HG03097 (cell line): Measurements from ENCODE around the gene SEL1L3.

Source experiments
- ATAC-seq: cut with Tn5 transposase; IDR thresholded peaks from one replicate; pipeline ENCODE4 v1.9.1; 2021; ENCODE audit not compliant: unreplicated experiment, low FRiP score

The SEL1L3 gene

DNA sequence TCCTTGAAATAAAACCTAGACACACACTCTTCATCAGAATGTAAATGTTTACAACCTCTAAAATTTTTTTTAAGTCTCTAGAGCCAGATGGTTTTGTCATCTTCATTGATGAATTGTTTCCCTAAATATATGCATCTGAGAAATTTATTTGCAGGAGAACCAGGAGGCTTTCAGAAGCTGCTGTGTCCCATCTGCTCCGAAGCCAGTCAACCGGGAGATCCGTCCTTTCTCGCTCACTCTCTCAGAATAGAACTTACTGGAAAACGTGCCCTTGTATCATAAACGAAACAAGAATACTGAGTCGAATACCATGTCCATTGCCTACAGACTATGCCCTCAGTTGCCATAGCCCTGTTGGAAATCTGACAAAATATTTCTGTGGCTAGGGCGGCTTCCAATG is 103.7 kb downstream of the SEL1L3 start:
- no peak for ATAC-seq

DNA sequence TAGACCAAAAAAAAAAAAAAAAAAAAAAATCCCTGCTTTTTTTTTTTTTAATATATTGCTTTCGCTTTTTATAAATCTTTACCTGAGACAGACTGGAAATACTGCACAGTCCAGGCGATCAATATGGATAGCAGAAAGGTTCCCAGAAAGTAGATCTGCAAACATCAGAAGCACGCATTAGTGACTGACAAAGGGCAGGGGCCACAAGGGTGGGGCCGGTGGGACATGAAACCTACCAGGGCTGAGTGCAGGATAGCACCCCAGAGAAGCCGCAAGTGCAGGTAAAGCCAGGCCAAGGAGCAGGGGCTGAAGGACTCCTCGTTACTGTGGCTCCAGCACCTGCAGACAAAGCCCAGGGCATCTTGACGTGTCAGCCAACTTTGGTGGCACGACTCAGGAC is 105.3 kb downstream of the SEL1L3 start:
- ATAC-seq: no peak

DNA sequence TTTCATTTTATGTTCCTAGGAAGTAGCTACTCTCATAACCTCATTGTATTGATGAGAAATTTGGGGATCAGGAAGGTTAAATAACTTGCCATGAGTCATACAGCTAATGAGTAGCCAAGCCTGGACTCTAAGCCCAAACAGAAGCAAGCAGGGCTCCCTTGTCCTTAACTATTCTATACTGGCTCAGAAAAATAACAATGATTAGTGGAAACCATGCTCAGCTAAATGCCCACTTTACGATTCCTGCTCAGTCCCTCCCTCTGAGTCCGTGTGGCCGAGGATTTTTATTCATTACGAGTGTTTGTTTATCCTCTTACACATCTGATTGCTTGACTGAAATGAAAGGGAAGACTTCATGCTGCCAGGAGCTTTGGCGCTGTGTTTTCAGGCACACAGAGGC is 106.3 kb downstream of the SEL1L3 start:
- ATAC-seq: no peak

DNA sequence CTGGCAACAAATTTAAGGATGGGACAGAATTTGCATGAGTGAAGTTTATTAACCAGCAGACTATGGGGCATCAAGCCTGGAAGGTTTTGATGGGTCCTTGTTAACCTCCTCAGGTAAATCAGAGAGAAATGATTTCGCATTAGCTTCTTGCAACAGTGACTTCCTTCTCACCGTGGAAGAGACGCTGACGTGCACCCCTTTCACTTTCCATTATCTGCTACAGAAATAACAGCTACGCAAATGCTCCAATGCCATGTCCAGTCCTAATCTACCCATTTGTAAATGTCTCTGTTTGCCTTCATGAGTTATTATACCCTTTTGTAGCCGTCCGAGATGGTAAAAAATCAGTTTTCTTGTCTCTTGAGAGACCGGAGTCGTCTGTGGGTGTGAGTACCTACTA is 106.9 kb downstream of the SEL1L3 start:
- no peak for ATAC-seq

DNA sequence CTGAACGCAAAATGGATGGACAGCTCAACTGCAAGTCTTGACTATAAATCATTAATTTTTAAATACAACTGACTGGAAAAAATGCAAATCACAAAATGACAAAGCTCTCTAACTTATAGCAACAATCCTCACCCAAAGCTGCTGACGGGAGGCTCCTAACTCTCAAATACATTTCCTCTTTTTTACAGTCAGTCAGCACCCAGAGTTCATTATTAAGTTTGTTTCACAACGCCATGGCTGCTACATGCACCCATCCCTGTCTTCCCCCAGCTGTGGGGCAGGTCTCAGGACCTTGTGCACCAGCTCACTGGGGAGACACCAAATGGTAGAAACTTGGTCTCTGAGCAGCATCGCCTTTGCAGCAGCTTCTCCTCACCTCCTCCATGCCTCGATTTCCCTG is 109.5 kb downstream of the SEL1L3 start:
- ATAC-seq: no peak

DNA sequence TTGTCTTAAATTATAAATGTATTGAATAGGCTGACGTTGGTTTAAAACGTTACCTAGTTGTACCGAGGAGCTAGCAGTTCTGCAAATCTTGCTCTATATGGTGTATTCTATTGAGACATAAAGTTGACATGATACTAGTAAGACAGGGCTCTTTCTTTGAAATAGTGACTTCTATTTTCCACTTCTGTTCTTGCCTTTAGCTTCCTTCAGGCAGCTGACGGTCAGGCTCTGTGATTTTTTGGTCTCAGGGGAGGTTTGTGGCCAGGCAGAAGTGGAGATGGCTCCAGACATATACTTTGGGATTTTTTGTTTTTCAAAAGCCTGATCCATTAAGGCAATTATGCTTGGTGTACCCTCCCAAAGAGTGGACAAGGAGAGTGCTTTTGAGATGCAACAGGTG is 111.9 kb downstream of the SEL1L3 start:
- ATAC-seq: no peak

DNA sequence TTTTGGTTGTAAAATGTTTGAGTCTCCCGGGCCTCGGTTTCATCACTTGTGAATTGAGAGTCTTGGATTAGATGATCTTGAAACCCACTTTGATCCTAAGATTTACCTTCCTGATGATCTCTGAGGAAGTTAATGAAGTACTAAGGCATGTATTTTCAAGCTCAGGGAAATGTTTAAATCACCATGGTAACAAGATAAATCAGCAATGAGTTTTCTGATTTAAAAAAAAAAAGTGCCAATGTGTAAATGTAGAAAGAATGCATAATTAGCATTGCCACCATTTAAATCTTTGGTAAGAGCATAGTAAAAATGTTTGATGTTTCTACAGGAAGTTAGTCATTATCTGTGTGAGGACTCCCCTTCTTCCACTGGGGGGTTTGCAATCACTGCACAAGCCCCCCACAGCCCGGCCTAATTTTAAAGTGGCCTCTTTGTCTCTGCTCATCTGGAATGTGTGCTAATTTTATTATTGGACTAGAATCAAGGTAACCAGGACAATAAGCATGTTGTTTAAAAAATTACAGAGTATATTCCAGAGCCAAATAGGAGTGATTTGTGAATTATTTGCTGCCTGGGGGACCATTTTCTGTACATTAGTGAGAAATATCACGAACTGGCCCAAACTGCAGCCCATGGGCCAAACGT is 113.5 kb downstream of the SEL1L3 start:
- ATAC-seq: no peak

DNA sequence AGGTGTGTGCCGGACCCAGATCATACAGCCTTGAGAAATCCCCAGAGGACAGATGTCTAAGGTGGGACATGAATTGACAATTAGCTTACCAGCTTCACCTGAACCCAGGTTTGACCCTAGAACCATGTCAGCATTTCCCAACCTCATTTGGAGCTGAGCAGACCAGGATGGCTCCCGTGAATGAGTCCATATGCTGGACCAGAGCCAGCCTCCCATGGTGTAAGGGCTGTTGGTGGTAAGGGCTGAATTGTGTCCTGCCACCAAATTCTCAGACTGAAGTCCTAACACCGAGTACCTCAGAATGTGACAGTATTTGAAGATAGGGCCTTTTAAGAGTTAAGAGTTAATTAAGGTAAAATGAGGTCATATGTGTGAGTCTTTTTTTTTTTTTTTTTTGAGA is 118.8 kb downstream of the SEL1L3 start:
- ATAC-seq: no peak

DNA sequence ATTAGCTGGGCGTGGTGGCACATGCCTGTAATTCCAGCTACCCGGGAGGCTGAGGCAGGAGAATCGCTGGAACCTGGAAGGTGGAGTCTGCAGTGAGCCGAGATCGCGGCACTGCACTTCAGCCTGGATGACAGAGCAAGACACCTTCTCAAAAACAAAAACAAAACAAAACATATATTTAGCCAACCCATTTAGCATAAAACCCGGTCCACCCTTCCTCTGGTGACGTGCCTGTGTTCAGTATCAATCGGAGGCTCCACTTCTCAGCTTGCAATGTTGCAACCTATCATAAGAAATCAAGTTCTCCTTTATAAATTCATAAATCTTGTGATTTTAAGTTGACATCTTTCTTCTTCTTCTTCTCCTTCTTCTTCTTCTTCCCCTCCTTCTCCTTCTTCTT is 133.2 kb downstream of the SEL1L3 start:
- ATAC-seq: no peak

DNA sequence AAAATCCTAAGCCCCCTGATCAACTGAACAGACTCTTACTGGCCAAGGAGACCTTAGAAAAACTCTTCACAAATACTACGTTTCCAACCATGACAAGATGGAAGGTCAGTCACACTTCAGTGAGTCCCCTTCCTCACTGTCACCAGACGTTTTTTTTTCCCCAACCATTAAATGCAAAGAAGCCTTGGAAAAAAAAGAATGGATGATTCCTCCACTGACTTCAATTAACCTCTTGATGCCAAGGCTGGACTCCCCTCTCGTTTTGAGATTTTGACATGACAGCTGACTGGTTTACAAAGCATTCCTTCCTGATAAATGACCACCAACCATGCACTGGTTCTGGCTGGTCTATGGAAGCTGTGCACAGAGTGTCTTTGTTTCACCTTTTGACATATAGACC is 133.9 kb downstream of the SEL1L3 start:
- ATAC-seq: no peak

DNA sequence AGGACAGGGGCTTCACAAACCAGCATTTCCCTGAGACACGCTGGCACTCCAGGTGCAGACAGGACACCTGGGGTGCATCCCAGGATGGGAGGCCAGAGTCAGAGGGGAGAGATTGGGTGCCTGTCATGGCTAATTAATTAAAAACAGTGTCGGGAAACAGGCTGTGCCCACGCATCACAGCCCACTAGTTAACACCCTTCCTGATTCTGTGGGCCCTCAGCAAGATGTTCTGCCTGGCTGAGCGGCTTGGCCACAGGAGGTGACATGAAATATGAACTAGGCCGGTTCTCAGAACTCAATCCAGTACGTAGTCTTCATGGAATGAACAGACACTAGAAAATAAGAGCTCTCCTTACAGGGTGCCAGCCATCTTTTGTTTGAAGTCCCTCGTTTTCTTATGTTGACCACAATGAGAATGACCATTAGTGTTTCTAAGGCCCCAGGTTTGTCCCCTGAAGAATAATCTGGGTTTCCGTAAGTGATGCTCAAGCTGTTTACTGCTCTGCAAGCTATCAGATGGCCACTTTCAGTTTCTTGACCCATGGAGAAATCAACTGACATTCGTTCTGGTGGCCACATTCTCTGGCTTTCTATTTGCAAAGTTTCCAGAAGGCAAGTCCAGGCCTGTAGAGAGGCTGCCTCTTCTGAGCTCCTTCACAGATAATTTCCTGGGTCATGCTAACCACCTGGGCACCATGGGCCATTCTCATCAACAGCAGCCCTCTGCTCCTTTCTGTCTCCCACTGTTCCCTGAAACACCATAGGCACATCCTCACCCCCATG is 134.9 kb downstream of the SEL1L3 start:
- no peak for ATAC-seq

DNA sequence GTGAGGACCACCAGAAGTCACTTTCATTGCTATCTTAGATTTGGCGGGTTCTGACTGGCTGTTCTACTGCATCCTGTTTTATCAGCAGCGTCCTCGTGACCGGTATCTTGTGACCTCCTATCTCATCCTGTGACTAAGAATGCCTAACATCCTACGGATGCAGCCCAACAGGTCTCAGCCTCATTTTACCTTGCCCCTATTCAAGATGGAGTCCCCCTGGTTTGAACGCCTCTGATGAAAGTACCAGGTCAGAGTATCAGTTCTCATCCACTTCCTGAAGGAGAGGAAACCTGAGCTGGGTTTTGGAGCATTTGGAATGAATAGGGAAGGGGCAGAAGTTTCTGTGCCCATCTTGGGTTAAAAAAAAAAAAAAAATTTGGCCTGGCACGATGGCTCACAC is 136.9 kb downstream of the SEL1L3 start:
- ATAC-seq: no peak

DNA sequence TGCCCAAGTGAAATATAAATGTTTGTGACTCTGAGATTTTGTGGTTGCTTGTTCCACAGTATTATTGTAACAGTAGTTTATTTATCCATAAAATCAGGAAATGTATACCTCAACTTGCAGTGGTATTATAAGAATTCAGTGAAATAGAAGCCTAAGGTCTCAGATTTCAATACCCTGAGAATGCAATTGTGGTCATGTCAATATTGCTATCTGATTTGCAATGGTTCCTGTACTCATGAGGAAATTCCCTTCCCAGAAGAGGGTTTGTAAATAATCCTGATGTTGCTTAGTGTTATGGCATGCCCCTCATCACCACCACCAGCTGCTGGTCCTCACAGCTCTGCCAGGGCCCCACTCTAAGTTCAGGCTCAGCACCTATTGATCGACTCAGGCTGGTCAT is 139.4 kb downstream of the SEL1L3 start:
- no peak for ATAC-seq

DNA sequence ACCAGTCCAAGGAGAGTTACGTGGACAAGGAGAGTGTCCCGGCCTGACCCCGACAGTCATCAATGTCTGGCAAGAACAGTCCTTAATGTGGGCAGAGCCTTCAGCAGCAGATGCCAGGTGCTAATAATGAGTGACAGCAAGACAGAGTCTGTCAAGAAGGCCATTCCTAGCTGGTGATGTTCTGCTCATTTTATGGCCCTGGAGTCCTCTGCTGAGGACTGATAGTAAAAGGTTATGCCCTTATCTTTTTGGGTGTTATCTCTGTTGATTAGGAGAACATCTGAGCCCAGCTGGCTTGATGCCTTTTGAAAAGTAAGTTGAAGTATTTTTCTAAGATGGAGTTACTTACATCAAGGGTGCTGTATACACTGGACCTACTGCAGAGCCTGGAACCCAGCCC is 139.8 kb downstream of the SEL1L3 start:
- no peak for ATAC-seq

DNA sequence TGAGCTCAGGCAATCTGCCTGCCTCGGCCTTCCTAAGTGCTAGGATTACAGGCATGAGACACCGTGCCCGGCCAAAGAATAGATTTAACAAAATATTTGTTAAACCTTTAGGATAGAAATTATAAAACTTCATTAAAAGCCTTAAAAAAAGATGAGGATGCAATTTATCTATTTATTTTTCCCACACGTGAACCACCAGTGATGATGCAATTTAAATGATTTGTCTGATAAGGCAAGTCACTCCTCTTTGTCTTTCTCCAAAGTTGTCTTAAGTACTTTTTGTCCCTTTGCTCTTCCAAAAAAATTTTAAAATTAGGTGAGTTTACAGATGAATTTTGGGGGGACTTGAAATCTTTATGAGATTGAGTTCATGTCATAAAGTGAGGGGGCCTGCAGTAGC is 149.0 kb downstream of the SEL1L3 start:
- no peak for ATAC-seq

DNA sequence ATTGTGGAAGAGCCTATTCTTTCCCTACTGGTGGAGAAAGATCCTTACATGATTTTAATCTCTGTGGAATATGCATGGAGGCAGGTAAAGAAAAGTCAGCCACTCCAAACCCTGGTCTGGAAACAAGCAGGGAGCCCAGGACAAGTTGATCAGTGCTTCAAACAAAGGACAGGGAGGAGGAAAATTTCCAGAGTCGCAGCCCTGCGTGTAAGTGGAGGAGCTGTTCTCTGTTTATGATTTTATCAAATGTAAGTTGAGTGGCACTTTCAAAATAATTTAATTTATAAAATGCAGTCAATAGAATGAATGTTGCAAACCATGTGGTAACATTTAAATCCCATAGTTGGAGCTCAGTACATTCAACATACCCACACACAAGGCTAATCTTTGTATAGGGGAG is 150.2 kb downstream of the SEL1L3 start:
- no peak for ATAC-seq

DNA sequence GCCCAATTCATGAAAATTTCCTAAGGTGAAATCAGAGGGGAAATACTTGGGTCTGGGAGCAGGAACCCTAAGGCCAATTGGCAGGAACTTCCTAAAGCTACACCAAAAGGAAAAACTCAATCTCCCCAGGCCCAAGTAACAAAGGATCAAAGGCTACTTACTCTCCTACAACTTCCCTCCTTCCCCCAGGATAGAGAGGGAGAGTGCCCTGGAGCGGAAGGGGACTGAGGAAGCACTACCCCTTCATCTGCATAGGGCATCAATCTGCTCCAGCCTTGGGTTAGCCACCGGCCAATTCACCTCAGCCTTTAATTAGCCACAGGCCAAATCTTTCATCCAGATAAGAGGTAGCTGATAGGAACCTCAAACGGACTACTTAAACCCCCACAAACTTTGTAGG is 152.2 kb downstream of the SEL1L3 start:
- ATAC-seq: no peak

DNA sequence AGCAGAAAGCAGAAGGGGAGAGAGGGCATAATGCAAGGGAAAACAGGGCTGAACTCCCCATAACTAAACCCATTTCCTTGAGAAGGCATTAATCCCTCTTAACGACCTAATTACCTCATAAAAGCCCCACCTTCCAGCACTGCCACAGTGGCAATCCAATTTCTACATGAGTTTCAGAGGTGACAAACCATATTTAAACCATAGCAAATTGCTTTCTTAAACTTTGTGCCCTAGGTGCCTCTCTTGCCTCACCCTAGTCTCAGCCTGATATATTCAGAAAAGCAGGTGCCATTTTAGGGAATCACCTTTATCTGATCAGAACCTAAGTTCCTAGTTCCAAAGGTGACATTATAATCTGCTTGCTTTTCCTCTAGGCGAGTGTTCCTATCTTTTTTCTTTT is 158.3 kb downstream of the SEL1L3 start:
- ATAC-seq: no peak

DNA sequence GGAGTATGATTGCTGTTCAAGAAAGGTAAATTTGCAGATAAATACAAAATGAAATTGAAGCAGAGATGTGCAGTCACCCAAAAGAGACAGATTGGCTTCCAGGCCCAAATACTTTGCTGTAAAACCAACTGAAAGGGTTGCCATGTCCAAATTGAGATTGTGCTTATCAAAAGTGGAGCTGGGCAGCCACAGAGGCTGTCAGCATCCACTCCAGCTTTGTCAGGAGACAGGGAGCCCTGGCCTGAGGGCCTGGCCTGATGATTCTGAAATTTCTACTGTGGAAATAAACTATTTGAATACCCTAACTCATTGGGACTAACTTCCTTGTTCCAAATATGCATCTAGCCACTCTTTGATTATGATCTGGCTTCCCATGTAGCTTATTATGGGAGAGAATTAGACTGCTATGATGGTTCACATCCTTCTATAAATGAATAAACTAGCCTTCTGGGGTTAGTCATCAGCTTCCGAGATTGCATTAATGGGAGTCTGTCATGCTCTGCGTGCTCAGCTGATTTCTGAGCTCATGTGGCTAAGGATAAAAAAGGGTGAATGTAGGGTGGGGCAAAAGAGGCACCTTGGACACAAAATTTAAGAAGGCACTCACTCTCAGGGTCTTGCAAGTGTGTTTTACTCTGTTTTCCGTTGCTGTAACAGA is 158.9 kb downstream of the SEL1L3 start:
- ATAC-seq: no peak

DNA sequence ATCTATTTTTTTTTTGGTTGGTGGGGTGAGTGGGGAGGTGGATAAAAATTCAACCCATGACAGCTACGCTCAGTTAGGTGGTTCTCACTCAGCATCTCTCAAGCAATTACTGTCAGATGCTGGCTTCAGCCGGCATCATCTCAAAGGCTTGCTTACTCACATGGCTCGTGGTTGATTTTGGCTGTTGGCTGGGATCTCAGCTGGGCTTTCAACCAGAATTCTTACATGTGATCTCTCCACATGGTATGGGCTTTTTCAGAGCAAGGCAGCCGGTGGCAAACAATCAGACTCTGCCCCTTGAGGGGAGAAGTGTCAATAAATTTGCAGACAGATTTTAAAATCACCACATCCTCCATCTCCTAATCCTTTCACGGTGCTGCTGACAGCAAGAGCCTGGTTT is 159.9 kb downstream of the SEL1L3 start:
- ATAC-seq: no peak

DNA sequence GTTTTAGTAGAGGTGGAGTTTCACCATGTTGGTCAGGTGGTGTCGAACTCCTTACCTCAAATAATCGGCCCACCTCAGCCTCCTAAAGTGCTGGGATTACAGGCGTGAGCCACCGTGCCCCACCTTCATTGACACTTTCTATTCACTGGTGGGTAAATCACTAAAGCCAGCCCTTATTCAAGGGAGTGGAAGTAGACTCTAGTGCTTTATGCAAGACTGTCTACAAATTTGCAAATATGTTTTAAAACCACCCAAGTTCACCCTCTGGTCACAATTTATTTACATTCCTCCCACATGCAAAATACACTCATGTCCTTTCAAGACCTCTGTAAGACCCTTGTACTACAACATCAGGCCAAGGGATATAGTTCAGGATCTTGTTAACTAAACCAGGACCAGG is 162.1 kb downstream of the SEL1L3 start:
- ATAC-seq: no peak

DNA sequence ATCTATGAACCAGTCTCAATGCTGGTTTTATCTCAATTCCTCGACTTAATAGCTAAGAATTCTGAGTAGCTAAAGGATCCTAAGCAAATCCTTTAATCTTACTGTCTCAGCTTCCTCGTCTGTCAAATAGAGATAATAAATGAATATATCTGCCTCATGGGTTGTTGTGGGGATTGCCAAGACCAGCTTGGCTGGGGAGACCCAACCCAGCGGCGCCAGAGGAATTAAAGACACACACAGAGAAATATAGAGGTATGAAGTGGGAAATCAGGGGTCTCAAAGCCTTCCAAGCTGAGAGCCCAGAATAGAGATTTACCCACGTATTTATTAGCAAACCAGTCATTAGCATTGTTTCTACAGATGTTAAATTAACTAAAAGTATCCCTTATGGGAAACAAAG is 165.3 kb downstream of the SEL1L3 start:
- ATAC-seq: no peak
